ENCODE measurements around the gene EIF4G1.

- TF ChIP-seq POLR2A (IDR thresholded peaks at IDR 0.05), result no peak
- no peak for TF ChIP-seq CTCF (IDR thresholded peaks at IDR 0.05)
Observed at GRCh38 chr3:184328516-184328915, 14.1 kb downstream of the EIF4G1 start.
